Type B pancreatic cell (in vitro differentiated cells): ENCODE measurements around the gene CEP164. TPM values are rescaled to one million over a fixed set of nuclear protein-coding genes. Genes with fewer than 3 reads are reported as not detected.

Experiments
- DNase-seq: peaks from one replicate; pipeline ENCODE4 v3.0.0; 2021; ENCODE audit warnings: mixed read lengths; ENCODE audit not compliant: unreplicated experiment; ENCODE audit errors: extremely low spot score
- H3K27ac Mint-ChIP-seq: 2 replicates; pipeline ENCODE4 v1.8.0; 2021; ENCODE audit warnings: mild to moderate bottlenecking, mixed read lengths
- H3K27me3 Mint-ChIP-seq: 2 replicates; pipeline ENCODE4 v1.8.0; 2021; ENCODE audit warnings: mixed read lengths
- H3K36me3 Mint-ChIP-seq: 2 replicates; pipeline ENCODE4 v1.8.0; 2021; ENCODE audit warnings: mixed read lengths
- H3K4me1 Mint-ChIP-seq: one replicate; pipeline ENCODE4 v1.8.0; 2021; ENCODE audit warnings: mixed read lengths; ENCODE audit not compliant: unreplicated experiment
- H3K4me3 Mint-ChIP-seq: 2 replicates; pipeline ENCODE4 v1.8.0; 2021; ENCODE audit warnings: mild to moderate bottlenecking, mixed read lengths
- H3K9me3 Mint-ChIP-seq: 2 replicates; pipeline ENCODE4 v1.8.0; 2021; ENCODE audit warnings: mixed read lengths
- total RNA-seq: library from RNA; stranded (reverse); gene quantifications from 2 replicates; pipeline ENCODE4 v1.2.1, GENCODE V29; 2021; ENCODE audit warnings: low replicate concordance
- TF ChIP-seq, protein P1 (sequence below): fragments of 200-600 bp; sonication (generic); conservative IDR thresholded peaks from 2 replicates; pipeline ENCODE4 v1.5.0; 2021; ENCODE audit warnings: antibody characterized with exemption, mild to moderate bottlenecking

CEP164 gene
- total RNA-seq, 1 donor from 2014 or later, result 42.1 TPM

DNA sequence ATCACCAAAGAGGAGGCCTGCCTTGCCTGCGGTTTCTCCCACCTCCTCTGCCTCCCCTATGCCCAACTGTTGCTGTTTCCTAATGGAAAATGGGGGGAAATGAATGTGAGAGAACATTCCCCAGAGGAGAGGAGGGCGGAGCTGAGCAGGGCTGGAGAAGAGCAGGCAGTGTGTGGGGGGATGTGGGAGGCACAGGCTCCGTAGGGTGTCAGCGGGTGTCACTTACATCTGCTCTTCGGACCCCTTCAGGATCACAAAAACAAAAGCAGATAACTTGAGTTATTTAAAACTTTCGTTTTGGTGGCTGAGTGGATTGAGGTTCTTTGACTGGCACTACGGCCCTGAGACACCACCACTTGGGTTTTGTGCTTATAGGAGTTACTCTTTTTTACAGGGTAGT lies 93.8 kb downstream of the CEP164 start:
- H3K27me3 Mint-ChIP-seq, result peaks cover 42% of the 10 kb centered on the region
- H3K4me1 Mint-ChIP-seq, result no peaks in the 10 kb centered on the region
- no peaks in the 10 kb centered on the region for H3K36me3 Mint-ChIP-seq
- no peak overlapping the region for H3K4me3 Mint-ChIP-seq
- no peaks in the 10 kb centered on the region for H3K9me3 Mint-ChIP-seq
- H3K27ac Mint-ChIP-seq, result no peak overlapping the region
- no peak for DNase-seq
- TF ChIP-seq, protein P1, sequence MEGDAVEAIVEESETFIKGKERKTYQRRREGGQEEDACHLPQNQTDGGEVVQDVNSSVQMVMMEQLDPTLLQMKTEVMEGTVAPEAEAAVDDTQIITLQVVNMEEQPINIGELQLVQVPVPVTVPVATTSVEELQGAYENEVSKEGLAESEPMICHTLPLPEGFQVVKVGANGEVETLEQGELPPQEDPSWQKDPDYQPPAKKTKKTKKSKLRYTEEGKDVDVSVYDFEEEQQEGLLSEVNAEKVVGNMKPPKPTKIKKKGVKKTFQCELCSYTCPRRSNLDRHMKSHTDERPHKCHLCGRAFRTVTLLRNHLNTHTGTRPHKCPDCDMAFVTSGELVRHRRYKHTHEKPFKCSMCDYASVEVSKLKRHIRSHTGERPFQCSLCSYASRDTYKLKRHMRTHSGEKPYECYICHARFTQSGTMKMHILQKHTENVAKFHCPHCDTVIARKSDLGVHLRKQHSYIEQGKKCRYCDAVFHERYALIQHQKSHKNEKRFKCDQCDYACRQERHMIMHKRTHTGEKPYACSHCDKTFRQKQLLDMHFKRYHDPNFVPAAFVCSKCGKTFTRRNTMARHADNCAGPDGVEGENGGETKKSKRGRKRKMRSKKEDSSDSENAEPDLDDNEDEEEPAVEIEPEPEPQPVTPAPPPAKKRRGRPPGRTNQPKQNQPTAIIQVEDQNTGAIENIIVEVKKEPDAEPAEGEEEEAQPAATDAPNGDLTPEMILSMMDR, result no peak

DNA sequence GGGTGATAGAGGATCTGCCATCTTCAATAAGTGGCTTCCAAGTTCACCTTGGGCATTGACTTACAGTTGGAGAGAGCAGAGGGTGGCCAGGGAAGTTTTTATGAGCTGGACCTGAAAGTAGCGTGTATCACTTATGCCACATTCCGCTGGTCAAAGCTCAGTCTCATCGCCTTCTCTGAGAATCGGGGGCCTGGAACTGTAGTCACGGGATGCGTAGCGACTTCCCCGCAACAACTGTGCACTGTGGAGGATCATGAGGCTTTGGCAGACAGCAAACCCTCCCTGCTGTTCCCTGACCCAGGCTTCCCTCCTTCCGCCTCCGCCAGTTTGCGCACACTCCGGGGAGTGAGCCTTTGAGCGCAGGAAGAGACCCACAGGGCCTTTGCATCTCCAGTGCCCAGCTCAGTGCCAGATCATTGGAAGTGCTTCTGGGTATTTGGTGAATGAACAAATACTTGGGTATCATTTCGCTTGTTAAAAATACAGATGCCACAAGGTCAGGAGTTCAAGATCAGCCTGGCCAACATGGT lies 95.5 kb downstream of the CEP164 start:
- Mint-ChIP-seq H3K36me3 (no peaks in the 10 kb centered on the region), H3K27me3 (peaks cover 48% of the 10 kb centered on the region), H3K4me1 (peaks cover 11% of the 10 kb centered on the region), H3K4me3 (no peak overlapping the region), H3K9me3 (no peaks in the 10 kb centered on the region), H3K27ac (no peak overlapping the region)
- TF ChIP-seq, protein P1, result no peak
- no peak for DNase-seq

DNA sequence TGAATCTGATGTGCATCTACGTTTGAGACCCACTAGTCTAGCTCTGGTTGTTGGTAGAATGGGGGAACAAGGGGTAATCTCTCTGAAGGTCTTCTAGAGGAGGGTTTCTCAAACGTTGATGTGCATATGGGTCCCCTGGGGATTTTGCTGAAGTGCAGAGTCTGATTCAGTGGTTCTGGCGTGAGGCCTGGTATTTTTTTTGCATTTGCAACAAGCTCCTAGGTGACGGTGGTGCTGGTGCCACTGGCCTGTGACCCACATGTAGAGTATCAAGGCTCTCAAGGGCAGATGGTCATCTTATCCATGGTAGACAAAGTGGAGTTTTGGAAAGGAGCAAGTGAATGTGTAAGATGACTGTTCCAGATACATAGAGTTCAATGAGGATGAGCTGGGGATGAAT lies 97.1 kb downstream of the CEP164 start:
- H3K36me3 Mint-ChIP-seq, result no peaks in the 10 kb centered on the region
- peaks cover 14% of the 10 kb centered on the region for H3K4me1 Mint-ChIP-seq
- TF ChIP-seq, protein P1, result no peak
- H3K9me3 Mint-ChIP-seq, result no peaks in the 10 kb centered on the region
- no peak for DNase-seq
- no peak overlapping the region for H3K27ac Mint-ChIP-seq
- no peak overlapping the region for H3K4me3 Mint-ChIP-seq
- H3K27me3 Mint-ChIP-seq, result peaks cover 52% of the 10 kb centered on the region

DNA sequence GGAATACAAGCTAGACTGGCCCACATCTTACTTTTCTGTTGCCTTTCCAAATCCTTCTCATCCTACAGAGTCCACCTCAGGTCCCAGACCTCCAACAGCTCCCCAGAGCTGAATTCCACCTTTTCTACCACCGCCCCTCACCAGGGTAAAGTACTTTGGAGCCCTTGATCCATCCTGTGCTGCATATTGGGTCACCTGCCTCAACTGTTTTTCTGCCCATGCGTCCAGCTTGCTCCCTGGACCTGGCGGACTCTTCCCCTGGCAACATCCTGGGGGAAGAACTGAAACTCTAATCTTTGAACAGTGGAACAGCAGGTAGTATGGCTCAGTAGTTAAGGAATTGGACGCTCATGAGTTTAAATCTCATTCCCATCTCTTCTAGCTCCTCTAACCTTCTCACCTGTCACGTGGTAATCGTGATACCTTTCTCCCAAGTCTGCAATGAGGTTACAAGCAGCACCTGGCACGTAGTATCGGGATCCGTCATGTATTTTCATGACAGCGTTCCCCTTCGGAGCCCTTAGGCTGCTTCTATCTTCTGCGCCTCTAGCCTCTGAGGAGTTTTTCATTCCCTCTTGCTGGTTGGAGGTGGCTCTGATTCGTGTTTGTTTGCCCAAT lies 98.1 kb downstream of the CEP164 start:
- Mint-ChIP-seq H3K27ac (no peak overlapping the region), H3K27me3 (peaks cover 57% of the 10 kb centered on the region), H3K9me3 (no peaks in the 10 kb centered on the region), H3K36me3 (no peaks in the 10 kb centered on the region), H3K4me1 (peaks cover 17% of the 10 kb centered on the region), H3K4me3 (no peak overlapping the region)
- no peak for DNase-seq
- TF ChIP-seq, protein P1, result no peak

DNA sequence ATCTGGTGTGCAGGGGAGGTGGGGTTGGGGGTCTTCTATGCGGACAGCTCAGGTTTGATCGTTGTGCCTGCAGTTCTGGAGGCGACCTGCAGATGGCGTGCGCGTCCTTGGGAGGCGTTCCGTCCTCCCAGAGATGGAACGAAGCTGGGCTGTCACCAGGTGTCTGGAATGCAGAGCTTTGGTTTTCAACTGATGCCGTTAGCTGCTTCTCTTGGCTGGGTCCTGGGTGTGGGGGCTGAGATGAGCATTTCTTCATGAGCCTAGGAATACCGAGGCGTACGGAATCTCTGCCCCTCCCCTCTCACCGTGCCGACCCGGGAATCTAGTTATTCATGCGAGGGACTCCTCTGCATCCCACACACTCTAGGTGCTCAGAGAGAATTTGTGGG lies 98.6 kb downstream of the CEP164 start:
- peak; percentile 89 for DNase-seq
- Mint-ChIP-seq H3K27ac (no peak overlapping the region), H3K9me3 (no peaks in the 10 kb centered on the region), H3K4me1 (peaks cover 17% of the 10 kb centered on the region), H3K27me3 (peaks cover 59% of the 10 kb centered on the region), H3K4me3 (peak overlapping the region; percentile 41), H3K36me3 (no peaks in the 10 kb centered on the region)
- TF ChIP-seq, protein P1, result peak; percentile 98
